PC-3 (cell line): ENCODE results near the gene POLR3C.

ENCODE experiments used
- EZH2 ChIP-seq: fragments of 300-600 bp; sonication (generic); IDR thresholded peaks from one replicate; pipeline ENCODE4 v1.6.1; 2017; ENCODE audit warnings: antibody characterized with exemption, mild to moderate bottlenecking, low read length; ENCODE audit not compliant: unreplicated experiment
- EZH2phosphoT487 ChIP-seq: fragments of 300-600 bp; sonication (generic); IDR thresholded peaks from 2 replicates; pipeline ENCODE4 v1.6.1; 2018; ENCODE audit warnings: mild to moderate bottlenecking, antibody characterized with exemption, low read length, borderline replicate concordance
- TF ChIP-seq, protein P1 (sequence below): fragments of 300-600 bp; sonication (generic); conservative IDR thresholded peaks from 2 replicates; pipeline ENCODE4 v1.5.1; 2017; ENCODE audit warnings: antibody characterized with exemption, low read depth, mild to moderate bottlenecking, low read length

- TF ChIP-seq, protein P1, sequence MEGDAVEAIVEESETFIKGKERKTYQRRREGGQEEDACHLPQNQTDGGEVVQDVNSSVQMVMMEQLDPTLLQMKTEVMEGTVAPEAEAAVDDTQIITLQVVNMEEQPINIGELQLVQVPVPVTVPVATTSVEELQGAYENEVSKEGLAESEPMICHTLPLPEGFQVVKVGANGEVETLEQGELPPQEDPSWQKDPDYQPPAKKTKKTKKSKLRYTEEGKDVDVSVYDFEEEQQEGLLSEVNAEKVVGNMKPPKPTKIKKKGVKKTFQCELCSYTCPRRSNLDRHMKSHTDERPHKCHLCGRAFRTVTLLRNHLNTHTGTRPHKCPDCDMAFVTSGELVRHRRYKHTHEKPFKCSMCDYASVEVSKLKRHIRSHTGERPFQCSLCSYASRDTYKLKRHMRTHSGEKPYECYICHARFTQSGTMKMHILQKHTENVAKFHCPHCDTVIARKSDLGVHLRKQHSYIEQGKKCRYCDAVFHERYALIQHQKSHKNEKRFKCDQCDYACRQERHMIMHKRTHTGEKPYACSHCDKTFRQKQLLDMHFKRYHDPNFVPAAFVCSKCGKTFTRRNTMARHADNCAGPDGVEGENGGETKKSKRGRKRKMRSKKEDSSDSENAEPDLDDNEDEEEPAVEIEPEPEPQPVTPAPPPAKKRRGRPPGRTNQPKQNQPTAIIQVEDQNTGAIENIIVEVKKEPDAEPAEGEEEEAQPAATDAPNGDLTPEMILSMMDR, result no peak
- TF ChIP-seq EZH2 (no peak), EZH2phosphoT487 (no peak)
These were observed 39.6 kb upstream of the POLR3C start for GRCh38 chr1:145784409-145784808.
